ENCODE data around the gene RGL2. TPM values are rescaled to one million over a fixed set of nuclear protein-coding genes. Genes with fewer than 3 reads are reported as not detected.

The RGL2 gene
- total and polyA plus RNA-seq, 2 donors (not counting 3 experiments of a cell fraction or from before 2014, with no cell fraction given), result 87.7 to 90.3 TPM

GRCh38 chr6:33254591-33254990 lies 44.2 kb downstream of the RGL2 start:
- DNase-seq (ENCODE audit: low read depth, low spot score), result no peak
- intact Hi-C loops (cut with micrococcal nuclease), result no loop called here
- POLR2A ChIA-PET, result interaction anchor here (0.6 kb wide), 1 partner anchor 286 kb away, joined by 4 read pairs; the partner anchor contains the start of gene BRD2

More at GRCh38 chr6:33254591-33254990, 44.2 kb downstream of the RGL2 start:
- Histone ChIP-seq H2AFZ (ENCODE audit: low read depth, low read length) (no peak overlapping the region), H3K4me1 (ENCODE audit: control insufficient read depth, extremely low read depth, insufficient read depth, low read length) (peaks cover 11% of the 10 kb centered on the region), H3K4me3 (replicated peaks in 1 of 3; ENCODE audit: insufficient read depth in 1 of 3, low read depth in 1 of 3, low read length in 3 of 3) (no peak overlapping the region), H4K20me1 (replicated peaks; ENCODE audit: control insufficient read depth, extremely low read depth, insufficient read depth, low read length) (no peaks in the 10 kb centered on the region), H3K9me3 (replicated peaks; ENCODE audit: control insufficient read depth, insufficient read depth, low read length) (no peaks in the 10 kb centered on the region), H3K4me2 (ENCODE audit: insufficient read depth, low read length) (no peak overlapping the region), H3K9me1 (replicated peaks; ENCODE audit: control insufficient read depth, extremely low read depth, insufficient read depth, low read length) (no peaks in the 10 kb centered on the region), H3K27me3 (ENCODE audit: control insufficient read depth in 2 of 2, insufficient read depth in 2 of 2, low read length in 2 of 2) (no peaks in the 10 kb centered on the region), H3K36me3 (ENCODE audit: control insufficient read depth in 2 of 2, extremely low read depth in 1 of 2, insufficient read depth in 2 of 2, low read length in 2 of 2) (peaks cover 0 to 2% of the 10 kb centered on the region in 2 experiments), H3K79me2 (ENCODE audit: control insufficient read depth, insufficient read depth, low read length) (no peaks in the 10 kb centered on the region), H3K9ac (replicated peaks; ENCODE audit: extremely low read depth, insufficient read depth, low read length) (no peak overlapping the region), H3K27ac (ENCODE audit: insufficient read depth, low read depth, low read length) (no peak overlapping the region)
- dilution Hi-C loops (cut with MboI; ENCODE audit: extremely low pct_ligation_motif_present, low sequenced_read_pairs), result no loop called here
- TF ChIP-seq FOS (IDR thresholded peaks at IDR 0.05; ENCODE audit: borderline replicate concordance, insufficient read depth, low read length), result no peak
- TF ChIP-seq CTCF (IDR thresholded peaks at IDR 0.05; ENCODE audit: extremely low read depth in 1 of 2, insufficient read depth in 1 of 2, low read depth in 1 of 2, low read length in 2 of 2), result no peak
- TF ChIP-seq EZH2 (IDR thresholded peaks at IDR 0.05; ENCODE audit: borderline replicate concordance, low read depth, low read length, severe bottlenecking), result no peak
- no peak for TF ChIP-seq POLR2A (IDR thresholded peaks at IDR 0.05; ENCODE audit: low read depth, low read length)
- BruUV-seq (replicated peaks), result no TSS peak
- CTCF ChIA-PET, result interaction anchor here (0.9 to 1.1 kb wide), 2 partner anchors 17 to 90 kb away, joined by 3 to 4 read pairs; no protein-coding TSS in a partner anchor
- FAIRE-seq, result no peak

Data from endothelial cell of umbilical vein (primary cell).